Measurements from ENCODE around the gene GTF2A1.
A peak's percentile ranks its signal among the peaks of the same experiment; 100 is the strongest.

Gene GTF2A1

GRCh38 chr14:81222691-81223090, 1.9 kb upstream of the GTF2A1 start:
- Histone ChIP-seq H3K4me3 (ENCODE audit: low read depth, low read length) (no peak overlapping the region), H3K27ac (peak overlapping the region; percentile 100), H3K27me3 (ENCODE audit: insufficient read depth, low read depth, severe bottlenecking) (no peaks in the 10 kb centered on the region), H3K9me3 (ENCODE audit: severe bottlenecking) (no peaks in the 10 kb centered on the region), H3K36me3 (no peaks in the 10 kb centered on the region; the same call in 1 of the 2 replicates)
- TF ChIP-seq, protein P1, sequence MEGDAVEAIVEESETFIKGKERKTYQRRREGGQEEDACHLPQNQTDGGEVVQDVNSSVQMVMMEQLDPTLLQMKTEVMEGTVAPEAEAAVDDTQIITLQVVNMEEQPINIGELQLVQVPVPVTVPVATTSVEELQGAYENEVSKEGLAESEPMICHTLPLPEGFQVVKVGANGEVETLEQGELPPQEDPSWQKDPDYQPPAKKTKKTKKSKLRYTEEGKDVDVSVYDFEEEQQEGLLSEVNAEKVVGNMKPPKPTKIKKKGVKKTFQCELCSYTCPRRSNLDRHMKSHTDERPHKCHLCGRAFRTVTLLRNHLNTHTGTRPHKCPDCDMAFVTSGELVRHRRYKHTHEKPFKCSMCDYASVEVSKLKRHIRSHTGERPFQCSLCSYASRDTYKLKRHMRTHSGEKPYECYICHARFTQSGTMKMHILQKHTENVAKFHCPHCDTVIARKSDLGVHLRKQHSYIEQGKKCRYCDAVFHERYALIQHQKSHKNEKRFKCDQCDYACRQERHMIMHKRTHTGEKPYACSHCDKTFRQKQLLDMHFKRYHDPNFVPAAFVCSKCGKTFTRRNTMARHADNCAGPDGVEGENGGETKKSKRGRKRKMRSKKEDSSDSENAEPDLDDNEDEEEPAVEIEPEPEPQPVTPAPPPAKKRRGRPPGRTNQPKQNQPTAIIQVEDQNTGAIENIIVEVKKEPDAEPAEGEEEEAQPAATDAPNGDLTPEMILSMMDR (IDR thresholded peaks at IDR 0.05; ENCODE audit: low read depth, low read length) = no peak
- no peak for DNase-seq

DNA sequence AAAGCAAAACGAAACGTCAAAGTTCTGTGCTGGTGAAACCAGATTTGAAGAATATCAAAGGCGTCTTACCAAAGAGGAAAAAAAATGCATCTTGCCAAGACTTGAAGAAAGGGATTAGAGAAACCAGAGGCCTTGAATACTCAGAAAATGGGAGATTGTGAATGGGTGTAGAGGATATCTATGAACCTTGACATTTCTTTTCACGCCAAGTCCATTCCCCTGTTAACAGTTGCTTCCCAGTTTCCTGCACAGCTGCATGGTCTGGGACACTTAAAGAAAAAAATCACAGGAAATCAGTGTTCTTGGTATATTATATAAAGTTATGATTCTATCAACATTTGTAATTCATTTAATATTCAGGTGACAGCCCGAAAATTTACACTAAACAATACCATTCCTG, 1.4 kb upstream of the GTF2A1 start:
- Histone ChIP-seq H3K4me3 (ENCODE audit: low read depth, low read length) (peak overlapping the region; percentile 53), H3K27me3 (ENCODE audit: insufficient read depth, low read depth, severe bottlenecking) (no peaks in the 10 kb centered on the region), H3K9me3 (ENCODE audit: severe bottlenecking) (no peaks in the 10 kb centered on the region), H3K36me3 (no peaks in the 10 kb centered on the region; the same call in 1 of the 2 replicates), H3K27ac (peak overlapping the region; percentile 100)
- TF ChIP-seq, protein P1 (IDR thresholded peaks at IDR 0.05; ENCODE audit: low read depth, low read length) = no peak
- DNase-seq = no peak

- peak overlapping the region; percentile 100 for H3K27ac ChIP-seq
- TF ChIP-seq, protein P1 (IDR thresholded peaks at IDR 0.05; ENCODE audit: low read depth, low read length) = no peak
- DNase-seq = peak; percentile 17
- H3K36me3 ChIP-seq = peaks cover 3% of the 10 kb centered on the region
- H3K4me3 ChIP-seq (ENCODE audit: low read depth, low read length) = peak overlapping the region; percentile 53
- H3K9me3 ChIP-seq (ENCODE audit: severe bottlenecking) = no peaks in the 10 kb centered on the region
- no peaks in the 10 kb centered on the region for H3K27me3 ChIP-seq (ENCODE audit: insufficient read depth, low read depth, severe bottlenecking)
These were observed 882 bp upstream of the GTF2A1 start for GRCh38 chr14:81221579-81222102.

DNA sequence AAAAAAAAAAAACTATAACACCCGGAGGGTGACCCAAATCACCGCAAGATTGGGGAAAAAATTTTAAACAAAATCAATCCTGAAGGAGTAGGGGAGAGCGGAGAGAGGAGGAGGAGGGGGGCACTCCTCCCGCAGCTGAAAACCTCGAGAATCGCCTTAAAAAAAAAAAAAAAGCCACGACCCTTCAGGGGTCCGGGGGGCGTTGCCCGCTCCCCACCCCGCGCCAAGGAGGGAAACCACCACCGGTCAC, 254 bp downstream of the GTF2A1 start:
- Histone ChIP-seq H3K27ac (peak overlapping the region; percentile 100), H3K9me3 (ENCODE audit: severe bottlenecking) (no peaks in the 10 kb centered on the region), H3K27me3 (ENCODE audit: insufficient read depth, low read depth, severe bottlenecking) (no peaks in the 10 kb centered on the region), H3K36me3 (peaks cover 14% of the 10 kb centered on the region), H3K4me3 (ENCODE audit: low read depth, low read length) (peak overlapping the region; percentile 86)
- TF ChIP-seq, protein P1 (IDR thresholded peaks at IDR 0.05; ENCODE audit: low read depth, low read length) = no peak
- DNase-seq = no peak

- H3K27me3 ChIP-seq (ENCODE audit: insufficient read depth, low read depth, severe bottlenecking) = no peaks in the 10 kb centered on the region
- H3K4me3 ChIP-seq (ENCODE audit: low read depth, low read length) = peak overlapping the region; percentile 89
- H3K36me3 ChIP-seq = peaks cover 19% of the 10 kb centered on the region
- H3K9me3 ChIP-seq (ENCODE audit: severe bottlenecking) = no peaks in the 10 kb centered on the region
- TF ChIP-seq, protein P1 (IDR thresholded peaks at IDR 0.05; ENCODE audit: low read depth, low read length) = no peak
- peak; percentile 28 for DNase-seq
- peak overlapping the region; percentile 100 for H3K27ac ChIP-seq
These were observed 790 bp downstream of the GTF2A1 start for GRCh38 chr14:81219759-81220579.
